Neural cell (in vitro differentiated cells): Measurements from ENCODE around the gene ANKFY1. TPM values are rescaled to one million over a fixed set of nuclear protein-coding genes. Genes with fewer than 3 reads are reported as not detected.

Experiments used
- H2AFZ ChIP-seq: fragments of 200-600, 300-800 bp; sonication (generic), shearing (Covaris generic); 2 replicates; pipeline ENCODE4 v1.6.0; 2014; ENCODE audit warnings: low read depth, mild to moderate bottlenecking, antibody characterized with exemption, low read length, moderate library complexity
- H3F3A ChIP-seq: fragments of 200-600 bp; shearing (Covaris generic); 2 replicates; pipeline ENCODE4 v1.6.1; 2016; ENCODE audit warnings: mild to moderate bottlenecking, moderate library complexity, mixed read lengths, antibody characterized with exemption, low read length; ENCODE audit not compliant: insufficient read depth, poor library complexity, severe bottlenecking
- H3K27ac ChIP-seq: fragments of 200-600, 300-800 bp; sonication (generic), shearing (Covaris generic); 2 replicates; pipeline ENCODE4 v1.5.1; 2014; ENCODE audit warnings: mild to moderate bottlenecking, low read length, moderate library complexity
- H3K27me3 ChIP-seq: fragments of 300-800, 200-600 bp; sonication (generic), shearing (Covaris generic); 2 replicates; pipeline ENCODE4 v1.6.0; 2014; ENCODE audit warnings: mild to moderate bottlenecking, low read depth, low read length, moderate library complexity; ENCODE audit not compliant: insufficient read depth
- H3K36me3 ChIP-seq: fragments of 300-800, 200-600 bp; sonication (generic), shearing (Covaris generic); 2 replicates; pipeline ENCODE4 v1.5.1; 2014; ENCODE audit warnings: mild to moderate bottlenecking, antibody characterized with exemption, low read length, moderate library complexity; ENCODE audit not compliant: insufficient read depth
- H3K4me2 ChIP-seq: fragments of 300-800, 200-600 bp; sonication (generic), shearing (Covaris generic); 2 replicates; pipeline ENCODE4 v1.6.0; 2014; ENCODE audit warnings: mild to moderate bottlenecking, low read length
- H3K4me3 ChIP-seq: fragments of 300-800, 200-600 bp; sonication (generic), shearing (Covaris generic); 2 replicates; pipeline ENCODE4 v1.5.1; 2014; ENCODE audit warnings: mild to moderate bottlenecking, low read length, moderate library complexity
- H3K79me2 ChIP-seq: fragments of 200-600 bp; shearing (Covaris generic); replicated peaks from 2 replicates; pipeline ENCODE4 v1.6.0; 2014; ENCODE audit warnings: mild to moderate bottlenecking, low read length, moderate library complexity; ENCODE audit not compliant: insufficient read depth
- H3K9ac ChIP-seq: fragments of 300-800, 200-600 bp; sonication (generic), shearing (Covaris generic); 2 replicates; pipeline ENCODE4 v1.6.1; 2016; ENCODE audit warnings: mild to moderate bottlenecking, low read length, mixed read lengths
- H3K9me2 ChIP-seq: fragments of 200-600 bp; shearing (Covaris generic); 2 replicates; pipeline ENCODE4 v1.6.1; 2016; ENCODE audit warnings: mild to moderate bottlenecking, low read length, mixed read lengths; ENCODE audit not compliant: insufficient read depth
- H3K9me3 ChIP-seq: fragments of 200-600, 300-800 bp; sonication (generic), shearing (Covaris generic); 2 replicates; pipeline ENCODE4 v1.6.1; 2016; ENCODE audit warnings: mild to moderate bottlenecking, mixed run types, low read length, moderate library complexity, mixed read lengths
- H4K20me1 ChIP-seq: fragments of 200-600 bp; shearing (Covaris generic); 2 replicates; pipeline ENCODE4 v1.6.1; 2016; ENCODE audit warnings: mild to moderate bottlenecking, mixed run types; ENCODE audit not compliant: insufficient read depth
- CTCF ChIP-seq: fragments of 450-650 bp; IDR thresholded peaks from 2 replicates; pipeline ENCODE4 v1.5.1; 2014; ENCODE audit warnings: antibody characterized with exemption, mild to moderate bottlenecking, moderate library complexity; ENCODE audit not compliant: poor library complexity, severe bottlenecking
- EP300 ChIP-seq: fragments of 450-650 bp; conservative IDR thresholded peaks from 2 replicates; pipeline ENCODE4 v1.6.1; 2014; ENCODE audit warnings: antibody characterized with exemption, mild to moderate bottlenecking, moderate library complexity; ENCODE audit not compliant: poor library complexity, severe bottlenecking
- EZH2 ChIP-seq: fragments of 200-600, 300-800 bp; shearing (Covaris generic), sonication (generic); IDR thresholded peaks from 2 replicates; pipeline ENCODE4 v1.6.1; 2014; ENCODE audit warnings: antibody characterized with exemption, low read length, borderline replicate concordance, mild to moderate bottlenecking; ENCODE audit not compliant: insufficient read depth, poor library complexity, severe bottlenecking
- MXI1 ChIP-seq: fragments of 450-650 bp; conservative IDR thresholded peaks from 2 replicates; pipeline ENCODE4 v1.6.1; 2014; ENCODE audit warnings: antibody characterized with exemption, mild to moderate bottlenecking; ENCODE audit not compliant: poor library complexity, severe bottlenecking
- POLR2AphosphoS5 ChIP-seq: IDR thresholded peaks from 2 replicates; pipeline ENCODE4 v1.6.1; 2012
- RAD21 ChIP-seq: fragments of 450-650 bp; conservative IDR thresholded peaks from 2 replicates; pipeline ENCODE4 v1.6.1; 2014; ENCODE audit warnings: antibody characterized with exemption, mild to moderate bottlenecking, moderate library complexity
- REST ChIP-seq: IDR thresholded peaks from 2 replicates; pipeline ENCODE4 v1.6.1; 2012; ENCODE audit warnings: borderline replicate concordance
- SMC3 ChIP-seq: fragments of 450-650 bp; conservative IDR thresholded peaks from 2 replicates; pipeline ENCODE4 v1.6.1; 2014; ENCODE audit warnings: antibody characterized with exemption, mild to moderate bottlenecking, moderate library complexity; ENCODE audit not compliant: poor library complexity
- TAF1 ChIP-seq: IDR thresholded peaks from 2 replicates; pipeline ENCODE4 v1.6.1; 2012; ENCODE audit warnings: low read depth
- polyA plus RNA-seq: library from polyadenylated mRNA; depleted of rRNA; stranded (reverse); fragments of >200 nt; gene quantifications from 2 replicates; pipeline ENCODE4 v1.2.3, GENCODE V29; 2014

Gene ANKFY1
- polyA plus RNA-seq, 1 donor from 2014 or later: 25.6 TPM

- no peak overlapping the region for H3K4me2 ChIP-seq
- TF ChIP-seq TAF1 (no peak), CTCF (no peak), RAD21 (no peak), SMC3 (no peak), EP300 (no peak), MXI1 (no peak), REST (no peak), EZH2 (no peak), POLR2AphosphoS5 (no peak)
- H3K36me3 ChIP-seq: peaks cover 6% of the 10 kb centered on the region
- no peak overlapping the region for H3K27ac ChIP-seq
- H3K9ac ChIP-seq: no peak overlapping the region
- no peaks in the 10 kb centered on the region for H3F3A ChIP-seq
- no peaks in the 10 kb centered on the region for H3K9me3 ChIP-seq
- H3K4me3 ChIP-seq: no peak overlapping the region
- no peaks in the 10 kb centered on the region for H3K79me2 ChIP-seq
- no peaks in the 10 kb centered on the region for H4K20me1 ChIP-seq
- no peaks in the 10 kb centered on the region for H3K27me3 ChIP-seq
- H2AFZ ChIP-seq: no peak overlapping the region
- no peaks in the 10 kb centered on the region for H3K9me2 ChIP-seq
Measured at GRCh38 chr17:4221899-4222659, 41.7 kb downstream of the ANKFY1 start.

GRCh38 chr17:4221163-4221562 lies 42.6 kb downstream of the ANKFY1 start:
- Histone ChIP-seq H3K79me2 (no peaks in the 10 kb centered on the region), H3K9me2 (no peaks in the 10 kb centered on the region), H2AFZ (no peak overlapping the region), H3K27ac (no peak overlapping the region), H4K20me1 (no peaks in the 10 kb centered on the region), H3K36me3 (peaks cover 6% of the 10 kb centered on the region), H3K9ac (no peak overlapping the region), H3K27me3 (no peaks in the 10 kb centered on the region), H3K9me3 (no peaks in the 10 kb centered on the region), H3F3A (no peaks in the 10 kb centered on the region), H3K4me2 (no peak overlapping the region), H3K4me3 (no peak overlapping the region)
- TF ChIP-seq POLR2AphosphoS5 (no peak), EZH2 (no peak), SMC3 (no peak), CTCF (no peak), TAF1 (no peak), RAD21 (no peak), EP300 (no peak), MXI1 (no peak), REST (no peak)
